Immature natural killer cell (primary cell): ENCODE results near the gene SLAMF8. TPM values are rescaled to one million over a fixed set of nuclear protein-coding genes. Genes with fewer than 3 reads are reported as not detected.

Source experiments
- DNase-seq, 3 donors: peaks; one replicate each; pipeline ENCODE4 v3.0.0; 2022; ENCODE audit warnings: mixed read lengths in 1 of 3
- H3K27ac Mint-ChIP-seq, 6 donors: one replicate each; pipeline ENCODE4 v1.8.0; 2020; ENCODE audit warnings: mixed read lengths in 6 of 6, mild to moderate bottlenecking in 5 of 6, inconsistent platforms in 4 of 6, moderate library complexity in 3 of 6
- H3K27me3 Mint-ChIP-seq, 3 donors: one replicate each; pipeline ENCODE4 v1.8.0; 2020 to 2021; ENCODE audit warnings: low read depth in 3 of 3, mild to moderate bottlenecking in 3 of 3, mixed read lengths in 3 of 3, moderate library complexity in 3 of 3, inconsistent platforms in 1 of 3
- H3K36me3 Mint-ChIP-seq, 3 donors: one replicate each; pipeline ENCODE4 v1.8.0; 2020; ENCODE audit warnings: mixed read lengths in 3 of 3, inconsistent platforms in 2 of 3, mild to moderate bottlenecking in 2 of 3
- H3K4me1 Mint-ChIP-seq, 2 donors: one replicate each; pipeline ENCODE4 v1.8.0; 2020; ENCODE audit warnings: inconsistent platforms in 2 of 2, mild to moderate bottlenecking in 2 of 2, mixed read lengths in 2 of 2, moderate library complexity in 1 of 2
- H3K4me3 Mint-ChIP-seq, 5 donors: one replicate each; pipeline ENCODE4 v1.8.0; 2020; ENCODE audit warnings: mild to moderate bottlenecking in 5 of 5, mixed read lengths in 5 of 5, inconsistent platforms in 3 of 5, moderate library complexity in 3 of 5
- H3K9me3 Mint-ChIP-seq, 6 donors: one replicate each; pipeline ENCODE4 v1.8.0; 2020; ENCODE audit warnings: mild to moderate bottlenecking in 6 of 6, mixed read lengths in 6 of 6, inconsistent platforms in 4 of 6, moderate library complexity in 3 of 6
- polyA plus RNA-seq, 3 donors: library from polyadenylated mRNA; unstranded; fragments of 300-500 nt; fragmentation: Illumina TruSeq; gene quantifications; one replicate each; pipeline ENCODE4 v1.2.3, GENCODE V29; 2021

Gene SLAMF8
- polyA plus RNA-seq, 3 donors from 2014 or later, result 4.0 to 17.1 (median 6.9) TPM

GRCh38 chr1:159873530-159874143 lies 47.0 kb downstream of the SLAMF8 start:
- peaks cover 0 to 4% (median 0%) of the 10 kb centered on the region in 3 donors for H3K36me3 Mint-ChIP-seq
- H3K9me3 Mint-ChIP-seq, result no peaks in the 10 kb centered on the region
- no peak overlapping the region for H3K4me3 Mint-ChIP-seq
- DNase-seq, result no peak
- no peak overlapping the region for H3K27ac Mint-ChIP-seq
- no peaks in the 10 kb centered on the region for H3K4me1 Mint-ChIP-seq
- peaks cover 4 to 12% (median 10%) of the 10 kb centered on the region in 3 donors for H3K27me3 Mint-ChIP-seq

- Mint-ChIP-seq H3K9me3 (no peaks in the 10 kb centered on the region), H3K4me3 (no peak overlapping the region), H3K36me3 (no peaks in the 10 kb centered on the region), H3K4me1 (no peaks in the 10 kb centered on the region), H3K27ac (no peak overlapping the region), H3K27me3 (peaks cover 2 to 10% (median 10%) of the 10 kb centered on the region in 3 donors)
- DNase-seq, result no peak
These were observed 51.2 kb downstream of the SLAMF8 start for GRCh38 chr1:159877695-159878444.

GRCh38 chr1:159879136-159879535 lies 52.5 kb downstream of the SLAMF8 start:
- Mint-ChIP-seq H3K4me3 (no peak overlapping the region), H3K36me3 (no peaks in the 10 kb centered on the region), H3K27ac (no peak overlapping the region), H3K9me3 (no peaks in the 10 kb centered on the region), H3K27me3 (peaks cover 2 to 8% (median 7%) of the 10 kb centered on the region in 3 donors), H3K4me1 (no peaks in the 10 kb centered on the region)
- DNase-seq, result no peak

GRCh38 chr1:159879977-159880376 lies 53.3 kb downstream of the SLAMF8 start:
- Mint-ChIP-seq H3K27ac (no peak overlapping the region), H3K4me1 (no peaks in the 10 kb centered on the region)

GRCh38 chr1:159880430-159880829 lies 53.8 kb downstream of the SLAMF8 start:
- H3K4me3 Mint-ChIP-seq, result no peak overlapping the region
- H3K36me3 Mint-ChIP-seq, result peaks cover 0 to 5% (median 4%) of the 10 kb centered on the region in 3 donors
- H3K27ac Mint-ChIP-seq, result no peak overlapping the region
- H3K9me3 Mint-ChIP-seq, result no peaks in the 10 kb centered on the region
- H3K4me1 Mint-ChIP-seq, result no peaks in the 10 kb centered on the region
- DNase-seq, result no peak
- peaks cover 5 to 8% (median 7%) of the 10 kb centered on the region in 3 donors for H3K27me3 Mint-ChIP-seq

More at GRCh38 chr1:159879977-159880376, 53.3 kb downstream of the SLAMF8 start:
- DNase-seq, result no peak
- no peak overlapping the region for H3K4me3 Mint-ChIP-seq
- H3K27me3 Mint-ChIP-seq, result peaks cover 5 to 8% (median 7%) of the 10 kb centered on the region in 3 donors
- H3K9me3 Mint-ChIP-seq, result no peaks in the 10 kb centered on the region
- peaks cover 0 to 5% (median 4%) of the 10 kb centered on the region in 3 donors for H3K36me3 Mint-ChIP-seq

GRCh38 chr1:159881622-159882526 lies 55.2 kb downstream of the SLAMF8 start:
- no peaks in the 10 kb centered on the region for H3K9me3 Mint-ChIP-seq
- no peak overlapping the region for H3K27ac Mint-ChIP-seq
- peaks cover 0 to 7% (median 5%) of the 10 kb centered on the region in 3 donors for H3K36me3 Mint-ChIP-seq
- no peak for DNase-seq
- H3K4me3 Mint-ChIP-seq, result no peak overlapping the region
- H3K27me3 Mint-ChIP-seq, result peaks cover 4 to 5% (median 5%) of the 10 kb centered on the region in 3 donors
- H3K4me1 Mint-ChIP-seq, result no peaks in the 10 kb centered on the region

GRCh38 chr1:159882527-159882862 lies 55.8 kb downstream of the SLAMF8 start:
- H3K27me3 Mint-ChIP-seq, result peaks cover 4 to 5% (median 5%) of the 10 kb centered on the region in 3 donors
- no peaks in the 10 kb centered on the region for H3K4me1 Mint-ChIP-seq
- no peak overlapping the region for H3K4me3 Mint-ChIP-seq
- peaks cover 0 to 7% (median 5%) of the 10 kb centered on the region in 3 donors for H3K36me3 Mint-ChIP-seq
- H3K9me3 Mint-ChIP-seq, result no peaks in the 10 kb centered on the region
- DNase-seq, result no peak
- no peak overlapping the region for H3K27ac Mint-ChIP-seq

- Mint-ChIP-seq H3K4me1 (no peaks in the 10 kb centered on the region), H3K27ac (no peak overlapping the region), H3K27me3 (peaks cover 4 to 5% (median 5%) of the 10 kb centered on the region in 3 donors), H3K36me3 (peaks cover 0 to 7% (median 5%) of the 10 kb centered on the region in 3 donors), H3K4me3 (no peak overlapping the region), H3K9me3 (no peaks in the 10 kb centered on the region)
- no peak for DNase-seq
These were observed 56.5 kb downstream of the SLAMF8 start for GRCh38 chr1:159883134-159883533.

GRCh38 chr1:159884296-159884695 lies 57.6 kb downstream of the SLAMF8 start:
- Mint-ChIP-seq H3K36me3 (peaks cover 0 to 7% (median 5%) of the 10 kb centered on the region in 3 donors), H3K4me1 (peaks cover 4 to 5% of the 10 kb centered on the region in 2 donors), H3K4me3 (no peak overlapping the region), H3K27me3 (peaks cover 0 to 5% (median 3%) of the 10 kb centered on the region in 3 donors), H3K27ac (no peak overlapping the region), H3K9me3 (no peaks in the 10 kb centered on the region)
- no peak for DNase-seq

Other genes starting within 250 kb of the SLAMF8 start
- not detected for gene APCS, start 239.0 kb upstream of the SLAMF8 start, polyA plus RNA-seq
- not detected for gene CRP, start 112.3 kb upstream of the SLAMF8 start, polyA plus RNA-seq
- gene DUSP23, start 45.9 kb upstream of the SLAMF8 start, polyA plus RNA-seq, result 100 to 1,000 TPM; 120 to 160 (median 122) TPM
- 100 to 1,000 TPM; 234 to 442 (median 407) TPM for gene FCRL6, start 24.5 kb upstream of the SLAMF8 start, polyA plus RNA-seq
- gene VSIG8, start 35.8 kb downstream of the SLAMF8 start, polyA plus RNA-seq, result not detected
- gene CFAP45, start 73.3 kb downstream of the SLAMF8 start, polyA plus RNA-seq, result under 1 TPM in 1 of 3 donors, not detected in 2; 0.36 TPM
- 1,000 to 10,000 TPM in 2 of 3 donors, 100 to 1,000 TPM in 1; 660 to 1,369 (median 1,251) TPM for gene TAGLN2, start 98.6 kb downstream of the SLAMF8 start, polyA plus RNA-seq
- gene IGSF9, start 118.7 kb downstream of the SLAMF8 start, polyA plus RNA-seq, result not detected
- not detected for gene SLAMF9, start 127.4 kb downstream of the SLAMF8 start, polyA plus RNA-seq
- 1 to 10 TPM; 2.1 to 3.3 (median 3.0) TPM for gene PIGM, start 205.1 kb downstream of the SLAMF8 start, polyA plus RNA-seq
- gene KCNJ10, start 243.3 kb downstream of the SLAMF8 start, polyA plus RNA-seq, result not detected